GM12891 (cell line): Measurements from ENCODE around the gene HOTAIR.

ENCODE experiments used
- POLR2A ChIP-seq: IDR thresholded peaks from 2 replicates; pipeline ENCODE4 v1.6.1; 2011; ENCODE audit warnings: low read depth, low read length, control low read depth
- POLR2AphosphoS5 ChIP-seq: IDR thresholded peaks from 2 replicates; pipeline ENCODE4 v1.6.1; 2011; ENCODE audit warnings: low read depth, low read length, control low read depth
- TAF1 ChIP-seq: IDR thresholded peaks from 2 replicates; pipeline ENCODE4 v1.6.1; 2011; ENCODE audit warnings: low read depth, low read length, control low read depth

- TF ChIP-seq POLR2AphosphoS5: no peak
- no peak for TF ChIP-seq POLR2A
- TF ChIP-seq TAF1: no peak
These were observed 19.2 kb upstream of the HOTAIR start for GRCh38 chr12:53994009-53994263.
